ENCODE measurements around the gene TTC7B. TPM values are rescaled to one million over a fixed set of nuclear protein-coding genes. Genes with fewer than 3 reads are reported as not detected.

TTC7B gene
- total RNA-seq, 1 donor from 2014 or later: 40.4 TPM

- H3K9me3 Mint-ChIP-seq: no peaks in the 10 kb centered on the region
- DNase-seq (ENCODE audit: extremely low spot score, unreplicated experiment): no peak
- peaks cover 31% of the 10 kb centered on the region for H3K4me1 Mint-ChIP-seq (ENCODE audit: unreplicated experiment)
- TF ChIP-seq CTCF (conservative IDR thresholded peaks at IDR 0.05): no peak
- peaks cover 11% of the 10 kb centered on the region for H3K36me3 Mint-ChIP-seq
- H3K4me3 Mint-ChIP-seq: no peak overlapping the region
- no peaks in the 10 kb centered on the region for H3K27me3 Mint-ChIP-seq
- H3K27ac Mint-ChIP-seq: peak overlapping the region; percentile 57
These were observed 201.3 kb downstream of the TTC7B start for GRCh38 chr14:90614696-90615516.

- Mint-ChIP-seq H3K27me3 (no peaks in the 10 kb centered on the region), H3K27ac (no peak overlapping the region), H3K36me3 (peaks cover 8% of the 10 kb centered on the region), H3K4me3 (no peak overlapping the region), H3K4me1 (ENCODE audit: unreplicated experiment) (peaks cover 31% of the 10 kb centered on the region), H3K9me3 (no peaks in the 10 kb centered on the region)
- no peak for TF ChIP-seq CTCF (conservative IDR thresholded peaks at IDR 0.05)
- no peak for DNase-seq (ENCODE audit: extremely low spot score, unreplicated experiment)
These were observed 202.2 kb downstream of the TTC7B start for GRCh38 chr14:90613997-90614396.

GRCh38 chr14:90613453-90613852, 202.8 kb downstream of the TTC7B start:
- H3K27ac Mint-ChIP-seq: no peak overlapping the region
- H3K36me3 Mint-ChIP-seq: peaks cover 4% of the 10 kb centered on the region
- no peak overlapping the region for H3K4me3 Mint-ChIP-seq
- TF ChIP-seq CTCF (conservative IDR thresholded peaks at IDR 0.05): no peak
- peaks cover 31% of the 10 kb centered on the region for H3K4me1 Mint-ChIP-seq (ENCODE audit: unreplicated experiment)
- no peaks in the 10 kb centered on the region for H3K27me3 Mint-ChIP-seq
- DNase-seq (ENCODE audit: extremely low spot score, unreplicated experiment): no peak
- no peaks in the 10 kb centered on the region for H3K9me3 Mint-ChIP-seq

- TF ChIP-seq CTCF (conservative IDR thresholded peaks at IDR 0.05): no peak
- H3K9me3 Mint-ChIP-seq: no peaks in the 10 kb centered on the region
- no peak for DNase-seq (ENCODE audit: extremely low spot score, unreplicated experiment)
- peaks cover 4% of the 10 kb centered on the region for H3K36me3 Mint-ChIP-seq
- no peak overlapping the region for H3K4me3 Mint-ChIP-seq
- H3K27ac Mint-ChIP-seq: no peak overlapping the region
- H3K27me3 Mint-ChIP-seq: no peaks in the 10 kb centered on the region
- peaks cover 31% of the 10 kb centered on the region for H3K4me1 Mint-ChIP-seq (ENCODE audit: unreplicated experiment)
These were observed 203.4 kb downstream of the TTC7B start for GRCh38 chr14:90612801-90613200.

- H3K36me3 Mint-ChIP-seq: peaks cover 4% of the 10 kb centered on the region
- no peak for DNase-seq (ENCODE audit: extremely low spot score, unreplicated experiment)
- H3K27me3 Mint-ChIP-seq: no peaks in the 10 kb centered on the region
- peak overlapping the region; percentile 10 for H3K27ac Mint-ChIP-seq
- peaks cover 31% of the 10 kb centered on the region for H3K4me1 Mint-ChIP-seq (ENCODE audit: unreplicated experiment)
- no peak overlapping the region for H3K4me3 Mint-ChIP-seq
- TF ChIP-seq CTCF (conservative IDR thresholded peaks at IDR 0.05): no peak
- no peaks in the 10 kb centered on the region for H3K9me3 Mint-ChIP-seq
These were observed 204.3 kb downstream of the TTC7B start for GRCh38 chr14:90611936-90612335.

All from type B pancreatic cell (in vitro differentiated cells).